ENCODE results near the gene SCUBE2.

DNA sequence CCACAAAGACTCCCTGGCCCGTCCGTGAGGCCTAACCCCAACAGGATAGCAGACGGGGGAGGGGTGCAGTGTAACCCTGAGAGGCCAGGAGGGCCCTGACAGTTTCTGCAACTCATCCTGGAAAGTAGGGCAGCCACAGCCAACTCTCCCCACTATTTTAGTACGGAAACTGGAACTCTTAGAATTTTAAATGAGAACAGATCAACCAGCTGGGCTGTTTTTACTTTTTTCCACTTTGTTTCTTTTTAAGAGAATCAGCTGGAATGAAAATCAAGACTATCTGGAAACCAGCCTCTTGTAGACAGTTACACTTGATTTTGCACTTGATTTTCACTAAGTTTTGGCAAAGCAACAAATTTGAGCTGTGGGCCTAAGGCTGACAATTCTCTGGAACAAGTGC is 44.9 kb downstream of the SCUBE2 start:
- TF ChIP-seq POLR2A (IDR thresholded peaks at IDR 0.05), result no peak
- TF ChIP-seq, protein P1, sequence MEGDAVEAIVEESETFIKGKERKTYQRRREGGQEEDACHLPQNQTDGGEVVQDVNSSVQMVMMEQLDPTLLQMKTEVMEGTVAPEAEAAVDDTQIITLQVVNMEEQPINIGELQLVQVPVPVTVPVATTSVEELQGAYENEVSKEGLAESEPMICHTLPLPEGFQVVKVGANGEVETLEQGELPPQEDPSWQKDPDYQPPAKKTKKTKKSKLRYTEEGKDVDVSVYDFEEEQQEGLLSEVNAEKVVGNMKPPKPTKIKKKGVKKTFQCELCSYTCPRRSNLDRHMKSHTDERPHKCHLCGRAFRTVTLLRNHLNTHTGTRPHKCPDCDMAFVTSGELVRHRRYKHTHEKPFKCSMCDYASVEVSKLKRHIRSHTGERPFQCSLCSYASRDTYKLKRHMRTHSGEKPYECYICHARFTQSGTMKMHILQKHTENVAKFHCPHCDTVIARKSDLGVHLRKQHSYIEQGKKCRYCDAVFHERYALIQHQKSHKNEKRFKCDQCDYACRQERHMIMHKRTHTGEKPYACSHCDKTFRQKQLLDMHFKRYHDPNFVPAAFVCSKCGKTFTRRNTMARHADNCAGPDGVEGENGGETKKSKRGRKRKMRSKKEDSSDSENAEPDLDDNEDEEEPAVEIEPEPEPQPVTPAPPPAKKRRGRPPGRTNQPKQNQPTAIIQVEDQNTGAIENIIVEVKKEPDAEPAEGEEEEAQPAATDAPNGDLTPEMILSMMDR (IDR thresholded peaks at IDR 0.05), result no peak

Data from body of pancreas (tissue), 4 donors.